Fibroblast of skin of right quadriceps (primary cell): ENCODE data around the gene R3HDM2.
"Not testable (repeated sequence)": the region's sequence is repeated elsewhere in the genome, so short reads cannot be mapped to it uniquely, and the experiment has no call there.

Source experiments
- DNase-seq: peaks from one replicate; pipeline ENCODE4 v3.0.0-alpha.2; 2013

The R3HDM2 gene

GRCh38 chr12:57320639-57321038 lies 110.2 kb downstream of the R3HDM2 start:
- no peak for DNase-seq

- no peak for DNase-seq
Observed at GRCh38 chr12:57319678-57320469, 111.0 kb downstream of the R3HDM2 start.

GRCh38 chr12:57315681-57316080 lies 115.2 kb downstream of the R3HDM2 start:
- no peak for DNase-seq

- DNase-seq, result not testable (repeated sequence)
Observed at GRCh38 chr12:57312287-57312686, 118.6 kb downstream of the R3HDM2 start.

- peak; percentile 61 for DNase-seq
Observed at GRCh38 chr12:57309420-57309819, 121.4 kb downstream of the R3HDM2 start.

GRCh38 chr12:57300961-57301584 lies 129.8 kb downstream of the R3HDM2 start:
- DNase-seq, result no peak

- DNase-seq, result peak; percentile 10
Observed at GRCh38 chr12:57299514-57300016, 131.3 kb downstream of the R3HDM2 start.

GRCh38 chr12:57296291-57296690 lies 134.6 kb downstream of the R3HDM2 start:
- DNase-seq, result no peak

GRCh38 chr12:57282073-57282472 lies 148.8 kb downstream of the R3HDM2 start:
- not testable (repeated sequence) for DNase-seq

- peak; percentile 96 for DNase-seq
Observed at GRCh38 chr12:57280211-57281062, 150.4 kb downstream of the R3HDM2 start.

- no peak for DNase-seq
Observed at GRCh38 chr12:57278465-57279381, 152.1 kb downstream of the R3HDM2 start.

GRCh38 chr12:57276935-57277563 lies 153.8 kb downstream of the R3HDM2 start:
- peak; percentile 28 for DNase-seq

- DNase-seq, result not testable (repeated sequence)
Observed at GRCh38 chr12:57276233-57276632, 154.6 kb downstream of the R3HDM2 start.

- no peak for DNase-seq
Observed at GRCh38 chr12:57273516-57273915, 157.3 kb downstream of the R3HDM2 start.

GRCh38 chr12:57272337-57273151 lies 158.3 kb downstream of the R3HDM2 start:
- no peak for DNase-seq

GRCh38 chr12:57270966-57271470 lies 159.8 kb downstream of the R3HDM2 start:
- no peak for DNase-seq

- DNase-seq, result peak; percentile 38
Observed at GRCh38 chr12:57268264-57268663, 162.6 kb downstream of the R3HDM2 start.

GRCh38 chr12:57266681-57267080 lies 164.2 kb downstream of the R3HDM2 start:
- no peak for DNase-seq

GRCh38 chr12:57263096-57263495 lies 167.7 kb downstream of the R3HDM2 start:
- DNase-seq, result no peak

GRCh38 chr12:57262126-57262822 lies 168.6 kb downstream of the R3HDM2 start:
- DNase-seq, result no peak
